ENCODE results near the gene COL11A1.

GRCh38 chr1:102836991-102837390 lies 271.3 kb downstream of the COL11A1 start:
- TF ChIP-seq ZNF274 (IDR thresholded peaks at IDR 0.05; ENCODE audit: low read depth, low read length), result no peak
- TF ChIP-seq, protein P1, sequence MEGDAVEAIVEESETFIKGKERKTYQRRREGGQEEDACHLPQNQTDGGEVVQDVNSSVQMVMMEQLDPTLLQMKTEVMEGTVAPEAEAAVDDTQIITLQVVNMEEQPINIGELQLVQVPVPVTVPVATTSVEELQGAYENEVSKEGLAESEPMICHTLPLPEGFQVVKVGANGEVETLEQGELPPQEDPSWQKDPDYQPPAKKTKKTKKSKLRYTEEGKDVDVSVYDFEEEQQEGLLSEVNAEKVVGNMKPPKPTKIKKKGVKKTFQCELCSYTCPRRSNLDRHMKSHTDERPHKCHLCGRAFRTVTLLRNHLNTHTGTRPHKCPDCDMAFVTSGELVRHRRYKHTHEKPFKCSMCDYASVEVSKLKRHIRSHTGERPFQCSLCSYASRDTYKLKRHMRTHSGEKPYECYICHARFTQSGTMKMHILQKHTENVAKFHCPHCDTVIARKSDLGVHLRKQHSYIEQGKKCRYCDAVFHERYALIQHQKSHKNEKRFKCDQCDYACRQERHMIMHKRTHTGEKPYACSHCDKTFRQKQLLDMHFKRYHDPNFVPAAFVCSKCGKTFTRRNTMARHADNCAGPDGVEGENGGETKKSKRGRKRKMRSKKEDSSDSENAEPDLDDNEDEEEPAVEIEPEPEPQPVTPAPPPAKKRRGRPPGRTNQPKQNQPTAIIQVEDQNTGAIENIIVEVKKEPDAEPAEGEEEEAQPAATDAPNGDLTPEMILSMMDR (IDR thresholded peaks at IDR 0.05 in 2 of 3, conservative IDR thresholded peaks at IDR 0.05 in 1 of 3; ENCODE audit: borderline replicate concordance in 1 of 3, insufficient read depth in 1 of 3, low read depth in 2 of 3, low read length in 2 of 3), result no peak
- TF ChIP-seq SP1 (IDR thresholded peaks at IDR 0.05; ENCODE audit: low read depth), result no peak
- TF ChIP-seq ZFX (IDR thresholded peaks at IDR 0.05), result no peak
- TF ChIP-seq RAD21 (IDR thresholded peaks at IDR 0.05; ENCODE audit: low read depth), result no peak
- TF ChIP-seq, protein P2, sequence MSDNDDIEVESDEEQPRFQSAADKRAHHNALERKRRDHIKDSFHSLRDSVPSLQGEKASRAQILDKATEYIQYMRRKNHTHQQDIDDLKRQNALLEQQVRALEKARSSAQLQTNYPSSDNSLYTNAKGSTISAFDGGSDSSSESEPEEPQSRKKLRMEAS (IDR thresholded peaks at IDR 0.05), result no peak
- TF ChIP-seq SIN3A (IDR thresholded peaks at IDR 0.05; ENCODE audit: low read depth), result no peak
- no peak for TF ChIP-seq POLR2A (IDR thresholded peaks at IDR 0.05; ENCODE audit: borderline replicate concordance, extremely low read depth, insufficient read depth, insufficient read length)
- no peak for TF ChIP-seq FOSL1 (IDR thresholded peaks at IDR 0.05; ENCODE audit: low read depth)
- TF ChIP-seq POLR2AphosphoS5 (IDR thresholded peaks at IDR 0.05; ENCODE audit: low read depth, low read length), result no peak
- TF ChIP-seq ATF3 (IDR thresholded peaks at IDR 0.05), result no peak
- no peak for TF ChIP-seq EZH2 (IDR thresholded peaks at IDR 0.05)
- TF ChIP-seq, protein P3, sequence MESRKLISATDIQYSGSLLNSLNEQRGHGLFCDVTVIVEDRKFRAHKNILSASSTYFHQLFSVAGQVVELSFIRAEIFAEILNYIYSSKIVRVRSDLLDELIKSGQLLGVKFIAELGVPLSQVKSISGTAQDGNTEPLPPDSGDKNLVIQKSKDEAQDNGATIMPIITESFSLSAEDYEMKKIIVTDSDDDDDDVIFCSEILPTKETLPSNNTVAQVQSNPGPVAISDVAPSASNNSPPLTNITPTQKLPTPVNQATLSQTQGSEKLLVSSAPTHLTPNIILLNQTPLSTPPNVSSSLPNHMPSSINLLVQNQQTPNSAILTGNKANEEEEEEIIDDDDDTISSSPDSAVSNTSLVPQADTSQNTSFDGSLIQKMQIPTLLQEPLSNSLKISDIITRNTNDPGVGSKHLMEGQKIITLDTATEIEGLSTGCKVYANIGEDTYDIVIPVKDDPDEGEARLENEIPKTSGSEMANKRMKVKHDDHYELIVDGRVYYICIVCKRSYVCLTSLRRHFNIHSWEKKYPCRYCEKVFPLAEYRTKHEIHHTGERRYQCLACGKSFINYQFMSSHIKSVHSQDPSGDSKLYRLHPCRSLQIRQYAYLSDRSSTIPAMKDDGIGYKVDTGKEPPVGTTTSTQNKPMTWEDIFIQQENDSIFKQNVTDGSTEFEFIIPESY (IDR thresholded peaks at IDR 0.05; ENCODE audit: extremely low read depth, insufficient replicate concordance, low read length), result no peak
